AG09309 (cell line): ENCODE data around the gene PDE10A.

Experiments
- DNase-seq: peaks from one replicate; pipeline ENCODE4 v3.0.0-alpha.2; 2010; ENCODE audit warnings: low read depth
- H3K4me3 ChIP-seq: 2 replicates; pipeline ENCODE4 v1.5.1; 2011; ENCODE audit warnings: mild to moderate bottlenecking, low read depth, low read length, moderate library complexity; ENCODE audit not compliant: control insufficient read depth
- CTCF ChIP-seq: IDR thresholded peaks from 2 replicates; pipeline ENCODE4 v1.5.1; 2011; ENCODE audit warnings: mild to moderate bottlenecking, low read depth, low read length, inconsistent platforms; ENCODE audit not compliant: insufficient read depth, control insufficient read depth; ENCODE audit errors: missing control alignments

PDE10A gene

GRCh38 chr6:165453395-165453794 lies 209.6 kb downstream of the PDE10A start:
- no peak for DNase-seq
- TF ChIP-seq CTCF = no peak
- no peak overlapping the region for H3K4me3 ChIP-seq

DNA sequence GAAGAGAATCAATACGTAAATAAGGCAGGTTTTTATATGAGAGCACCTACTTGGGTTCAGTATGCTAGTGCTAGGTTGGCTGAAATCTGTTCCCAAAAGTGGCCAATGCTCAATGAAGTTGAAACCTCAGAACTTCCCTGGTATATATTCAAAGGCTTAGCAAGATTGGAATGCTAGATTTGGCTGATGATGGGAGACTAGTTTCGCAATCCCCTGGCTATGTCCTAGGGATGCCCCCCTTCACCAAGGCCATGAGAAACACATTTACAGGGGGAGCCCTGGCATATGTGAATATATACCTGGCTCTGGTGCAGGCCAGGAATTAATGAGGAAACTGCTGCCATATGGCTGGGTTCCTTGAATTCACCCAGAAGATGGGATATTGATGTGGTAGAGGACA lies 211.2 kb downstream of the PDE10A start:
- no peak for TF ChIP-seq CTCF
- H3K4me3 ChIP-seq = no peak overlapping the region
- no peak for DNase-seq

- DNase-seq = no peak
- H3K4me3 ChIP-seq = no peak overlapping the region
- TF ChIP-seq CTCF = no peak
Observed at GRCh38 chr6:165448210-165448609, 214.8 kb downstream of the PDE10A start.

DNA sequence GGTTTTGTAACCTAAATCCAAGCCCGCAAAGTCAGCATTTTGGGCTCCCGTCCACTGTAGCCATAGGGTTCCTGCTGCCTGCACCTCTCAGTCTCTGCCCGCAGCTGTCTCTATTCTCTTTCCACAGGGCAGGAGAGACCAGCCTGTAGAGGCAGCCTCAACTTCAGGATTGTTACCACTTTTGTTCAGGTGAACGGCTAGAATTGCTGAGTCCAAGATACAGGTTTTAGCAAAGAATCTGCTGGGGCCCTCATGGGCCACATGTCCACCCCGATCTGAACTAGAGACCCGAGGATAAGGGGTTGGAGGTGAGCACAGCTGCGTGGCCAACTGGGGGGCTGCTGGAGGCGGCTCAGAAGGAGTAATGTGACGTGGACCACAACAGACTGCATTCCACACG lies 215.9 kb downstream of the PDE10A start:
- DNase-seq = no peak
- no peak overlapping the region for H3K4me3 ChIP-seq
- no peak for TF ChIP-seq CTCF

DNA sequence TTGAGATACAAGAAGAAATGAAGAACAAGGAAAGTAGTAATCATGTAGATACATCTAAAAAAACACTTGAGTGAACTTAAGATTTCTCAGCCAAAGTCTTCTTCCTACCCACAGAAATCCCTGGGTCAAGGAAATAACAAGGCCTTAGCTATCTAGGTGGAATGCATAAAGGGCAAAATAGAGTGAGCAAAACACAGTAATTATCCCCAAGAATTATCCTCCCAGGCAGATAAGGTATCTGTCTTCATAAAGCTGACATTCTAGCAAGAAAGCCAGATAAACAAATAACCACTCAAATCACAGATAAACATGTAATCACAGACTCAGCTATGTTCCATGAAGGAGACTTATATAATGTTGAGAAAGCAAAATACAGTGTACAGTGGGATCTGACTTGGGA lies 216.7 kb downstream of the PDE10A start:
- no peak for TF ChIP-seq CTCF
- no peak overlapping the region for H3K4me3 ChIP-seq
- DNase-seq = no peak

GRCh38 chr6:165443462-165443861 lies 219.6 kb downstream of the PDE10A start:
- no peak for DNase-seq
- H3K4me3 ChIP-seq = no peak overlapping the region
- TF ChIP-seq CTCF = no peak

GRCh38 chr6:165441181-165441580 lies 221.9 kb downstream of the PDE10A start:
- no peak for DNase-seq
- no peak for TF ChIP-seq CTCF
- H3K4me3 ChIP-seq = no peak overlapping the region
